BJ (cell line): Measurements from ENCODE around the gene NUP62. TPM values are rescaled to one million over a fixed set of nuclear protein-coding genes. Genes with fewer than 3 reads are reported as not detected.

Source experiments
- CTCF ChIA-PET: fragments of 350-600 bp; formaldehyde crosslinking; extraction: SDS; loops from one replicate; lab custom pipeline; 2021; ENCODE audit warnings: antibody characterized with exemption, inconsistent platforms; lab: Yijun Ruan, JAX
- POLR2A ChIA-PET: fragments of 300-600 bp; sonication (Branson Sonifier 250); formaldehyde crosslinking; extraction: SDS; loops from one replicate; lab custom pipeline; 2021; ENCODE audit warnings: antibody characterized with exemption; lab: Charles Lee
- DNase-seq: peaks from one replicate; pipeline ENCODE4 v3.0.0-alpha.2; 2011; ENCODE audit warnings: low read depth
- H3K27me3 ChIP-seq: 2 replicates; pipeline ENCODE4 v1.6.0; 2011; ENCODE audit warnings: low read length; ENCODE audit not compliant: control insufficient read depth, insufficient read depth
- H3K36me3 ChIP-seq: 2 replicates; pipeline ENCODE4 v1.5.1; 2011; ENCODE audit warnings: low read length; ENCODE audit not compliant: control insufficient read depth, insufficient read depth
- H3K4me3 ChIP-seq: 2 replicates; pipeline ENCODE4 v1.5.1; 2011; ENCODE audit warnings: low read depth, mild to moderate bottlenecking, control low read depth, low read length
- CTCF ChIP-seq: IDR thresholded peaks from 2 replicates; pipeline ENCODE4 v1.5.1; 2011; ENCODE audit warnings: low read depth, mild to moderate bottlenecking, control low read depth, inconsistent platforms, low read length, moderate library complexity; ENCODE audit not compliant: insufficient read depth
- polyA plus RNA-seq: library from polyadenylated mRNA; depleted of rRNA; stranded (reverse); fragments of >200 nt; gene quantifications from 2 replicates; pipeline ENCODE4 v1.2.3, GENCODE V29; 2011

The NUP62 gene
- polyA plus RNA-seq, 1 experiment = 15.1 TPM

- Histone ChIP-seq H3K4me3 (no peak overlapping the region), H3K36me3 (peaks cover 25% of the 10 kb centered on the region), H3K27me3 (no peaks in the 10 kb centered on the region; the same call in 1 of the 2 replicates)
- DNase-seq = no peak
- ChIA-PET POLR2A (no interaction called here), CTCF (no interaction called here)
- TF ChIP-seq CTCF = no peak
Measured at GRCh38 chr19:49887037-49887664, 42.2 kb downstream of the NUP62 start.

GRCh38 chr19:49884760-49885159, 44.5 kb downstream of the NUP62 start:
- peaks cover 44% of the 10 kb centered on the region for H3K36me3 ChIP-seq
- DNase-seq = no peak
- ChIA-PET CTCF (no interaction called here), POLR2A (no interaction called here)
- H3K4me3 ChIP-seq = no peak overlapping the region
- TF ChIP-seq CTCF = no peak
- no peaks in the 10 kb centered on the region for H3K27me3 ChIP-seq

GRCh38 chr19:49884109-49884508, 45.2 kb downstream of the NUP62 start:
- CTCF ChIA-PET = no interaction called here
- no peaks in the 10 kb centered on the region for H3K27me3 ChIP-seq
- TF ChIP-seq CTCF = no peak
- DNase-seq = no peak
- POLR2A ChIA-PET = no interaction called here
- H3K4me3 ChIP-seq = no peak overlapping the region
- H3K36me3 ChIP-seq = peaks cover 45% of the 10 kb centered on the region

GRCh38 chr19:49883094-49883493, 46.2 kb downstream of the NUP62 start:
- ChIA-PET POLR2A (no interaction called here), CTCF (no interaction called here)
- Histone ChIP-seq H3K36me3 (peaks cover 45% of the 10 kb centered on the region), H3K27me3 (no peaks in the 10 kb centered on the region), H3K4me3 (no peak overlapping the region)
- no peak for TF ChIP-seq CTCF
- DNase-seq = no peak

- Histone ChIP-seq H3K27me3 (no peaks in the 10 kb centered on the region), H3K4me3 (no peak overlapping the region), H3K36me3 (peaks cover 45% of the 10 kb centered on the region)
- CTCF ChIA-PET = no interaction called here
- no peak for DNase-seq
- POLR2A ChIA-PET = no interaction called here
- no peak for TF ChIP-seq CTCF
Measured at GRCh38 chr19:49882643-49883042, 46.7 kb downstream of the NUP62 start.
